Esophagus muscularis mucosa (tissue), 4 donors: ENCODE measurements around the gene KLK11. TPM values are rescaled to one million over a fixed set of nuclear protein-coding genes. Genes with fewer than 3 reads are reported as not detected.

Experiments
- DNase-seq: peaks from one replicate; pipeline ENCODE4 v3.0.0-alpha.2; 2017; ENCODE audit errors: extremely low spot score
- H3K27ac ChIP-seq, 4 donors: fragments of 200-600 bp; sonication (generic); replicated peaks in 1 of 4; 1 replicate in 3 of 4; 2 replicates in 1 of 4; pipeline ENCODE4 v1.5.1; 2016 to 2019; ENCODE audit warnings: mild to moderate bottlenecking in 1 of 4
- H3K27me3 ChIP-seq, 4 donors: fragments of 200-600 bp; sonication (generic); one replicate each; pipeline versions ENCODE4 v1.5.1 to v1.6.0; 2016 to 2019
- H3K36me3 ChIP-seq, 4 donors: fragments of 200-600 bp; sonication (generic); one replicate each; pipeline ENCODE4 v1.5.1; 2016 to 2019
- H3K4me1 ChIP-seq, 4 donors: fragments of 200-600 bp; sonication (generic); one replicate each; pipeline ENCODE4 v1.5.1; 2016 to 2019
- H3K4me3 ChIP-seq, 4 donors: fragments of 200-600 bp; sonication (generic); 1 replicate in 2 of 4; 2 replicates in 2 of 4; pipeline ENCODE4 v1.5.1; 2016 to 2019; ENCODE audit warnings: mild to moderate bottlenecking in 4 of 4, moderate library complexity in 1 of 4
- H3K9me3 ChIP-seq, 4 donors: fragments of 200-600 bp; sonication (generic); 1 replicate in 3 of 4; 2 replicates in 1 of 4; pipeline ENCODE4 v1.5.1; 2016 to 2019
- EP300 ChIP-seq: sonication (generic); formaldehyde crosslinking; IDR thresholded peaks from one replicate; pipeline ENCODE4 v1.6.1; 2017; ENCODE audit warnings: antibody characterized with exemption
- POLR2A ChIP-seq: fragments of 450-650 bp; IDR thresholded peaks from one replicate; pipeline ENCODE4 v1.6.1; 2017; ENCODE audit warnings: antibody characterized with exemption, moderate library complexity, mild to moderate bottlenecking, low read depth
- POLR2AphosphoS5 ChIP-seq, 2 donors: sonication (generic); formaldehyde crosslinking; IDR thresholded peaks; one replicate each; pipeline ENCODE4 v1.6.1; 2017; ENCODE audit warnings: antibody characterized with exemption in 2 of 2
- WGBS: methylation state at CpG from one replicate; pipeline ENCODE4 v1.1.5; 2018; 5-methylcytosine and 5-hydroxymethylcytosine counted together
- intact Hi-C: fragments of 100-400 bp; cut with DNase I; formaldehyde crosslinking; loops from one replicate; pipeline ENCODE4 v1.15.1; 2023
- total RNA-seq, 4 donors: library from RNA; depleted of rRNA; stranded (reverse); fragments of >200 nt; gene quantifications; one replicate each; pipeline versions ENCODE4 v1.1.0 to v1.2.1, GENCODE V29; 2016
- TF ChIP-seq, protein P1 (sequence below), 3 experiments: fragments of 200-600 bp in 2 of 3; fragments of 450-650 bp in 1 of 3; sonication (generic) in 2 of 3; IDR thresholded peaks; one replicate each; pipeline ENCODE4 v1.5.1; 2017 to 2019; ENCODE audit warnings: antibody characterized with exemption in 3 of 3, mild to moderate bottlenecking in 2 of 3, moderate library complexity in 1 of 3

Gene KLK11
- total RNA-seq, 4 donors from 2014 or later, result not detected

DNA sequence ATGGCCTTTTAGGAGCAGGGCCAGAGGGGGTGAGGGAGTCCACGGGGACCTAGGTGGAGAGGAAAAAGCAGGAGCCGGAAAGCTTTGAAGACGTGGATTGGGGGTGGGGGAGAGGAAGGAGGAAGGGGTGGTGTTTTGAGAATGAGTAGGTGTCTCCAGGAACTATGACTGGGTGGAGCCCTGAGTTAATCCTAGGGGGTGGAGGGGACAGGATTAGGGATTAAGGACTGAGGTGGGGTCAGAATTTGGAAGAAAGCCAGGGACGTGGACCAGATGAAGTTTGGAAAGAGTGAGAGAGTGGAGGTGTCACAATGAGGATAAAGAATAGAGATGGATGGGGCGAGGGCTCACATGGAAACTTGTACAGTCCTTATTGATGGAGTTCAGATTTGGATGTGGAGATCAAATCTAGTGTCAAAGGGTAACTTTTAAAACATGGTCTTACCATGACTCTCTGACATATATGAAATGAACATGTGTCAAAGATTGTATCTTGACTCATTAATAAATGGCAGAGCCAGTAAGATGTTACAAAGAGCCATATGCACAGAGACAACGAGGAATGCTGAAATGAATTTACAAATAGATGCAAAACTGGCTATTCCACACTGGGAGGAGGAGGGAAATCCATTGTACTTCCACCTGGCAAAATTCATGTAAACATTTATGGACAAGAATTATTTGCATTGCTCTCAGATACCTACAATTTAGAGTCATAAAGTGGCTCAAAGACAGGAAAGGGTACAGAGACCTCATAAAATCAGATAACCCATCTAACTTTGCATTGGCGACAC is 40.2 kb upstream of the KLK11 start:
- H3K27me3 ChIP-seq, result peaks cover 0 to 57% (median 11%) of the 10 kb centered on the region in 4 donors
- DNase-seq, result no peak
- no peaks in the 10 kb centered on the region for H3K36me3 ChIP-seq
- TF ChIP-seq POLR2AphosphoS5 (IDR thresholded peaks at IDR 0.05) (no peak), EP300 (no peak), POLR2A (no peak)
- TF ChIP-seq, protein P1, sequence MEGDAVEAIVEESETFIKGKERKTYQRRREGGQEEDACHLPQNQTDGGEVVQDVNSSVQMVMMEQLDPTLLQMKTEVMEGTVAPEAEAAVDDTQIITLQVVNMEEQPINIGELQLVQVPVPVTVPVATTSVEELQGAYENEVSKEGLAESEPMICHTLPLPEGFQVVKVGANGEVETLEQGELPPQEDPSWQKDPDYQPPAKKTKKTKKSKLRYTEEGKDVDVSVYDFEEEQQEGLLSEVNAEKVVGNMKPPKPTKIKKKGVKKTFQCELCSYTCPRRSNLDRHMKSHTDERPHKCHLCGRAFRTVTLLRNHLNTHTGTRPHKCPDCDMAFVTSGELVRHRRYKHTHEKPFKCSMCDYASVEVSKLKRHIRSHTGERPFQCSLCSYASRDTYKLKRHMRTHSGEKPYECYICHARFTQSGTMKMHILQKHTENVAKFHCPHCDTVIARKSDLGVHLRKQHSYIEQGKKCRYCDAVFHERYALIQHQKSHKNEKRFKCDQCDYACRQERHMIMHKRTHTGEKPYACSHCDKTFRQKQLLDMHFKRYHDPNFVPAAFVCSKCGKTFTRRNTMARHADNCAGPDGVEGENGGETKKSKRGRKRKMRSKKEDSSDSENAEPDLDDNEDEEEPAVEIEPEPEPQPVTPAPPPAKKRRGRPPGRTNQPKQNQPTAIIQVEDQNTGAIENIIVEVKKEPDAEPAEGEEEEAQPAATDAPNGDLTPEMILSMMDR (IDR thresholded peaks at IDR 0.05), result no peak
- H3K9me3 ChIP-seq, result no peaks in the 10 kb centered on the region
- peaks cover 4 to 11% (median 8%) of the 10 kb centered on the region in 4 donors for H3K4me1 ChIP-seq
- no peak overlapping the region for H3K27ac ChIP-seq
- H3K4me3 ChIP-seq, result no peak overlapping the region
- intact Hi-C loops, result no loop called here
- 62% methylated on average over 7 of the region's 7 CpGs for WGBS

DNA sequence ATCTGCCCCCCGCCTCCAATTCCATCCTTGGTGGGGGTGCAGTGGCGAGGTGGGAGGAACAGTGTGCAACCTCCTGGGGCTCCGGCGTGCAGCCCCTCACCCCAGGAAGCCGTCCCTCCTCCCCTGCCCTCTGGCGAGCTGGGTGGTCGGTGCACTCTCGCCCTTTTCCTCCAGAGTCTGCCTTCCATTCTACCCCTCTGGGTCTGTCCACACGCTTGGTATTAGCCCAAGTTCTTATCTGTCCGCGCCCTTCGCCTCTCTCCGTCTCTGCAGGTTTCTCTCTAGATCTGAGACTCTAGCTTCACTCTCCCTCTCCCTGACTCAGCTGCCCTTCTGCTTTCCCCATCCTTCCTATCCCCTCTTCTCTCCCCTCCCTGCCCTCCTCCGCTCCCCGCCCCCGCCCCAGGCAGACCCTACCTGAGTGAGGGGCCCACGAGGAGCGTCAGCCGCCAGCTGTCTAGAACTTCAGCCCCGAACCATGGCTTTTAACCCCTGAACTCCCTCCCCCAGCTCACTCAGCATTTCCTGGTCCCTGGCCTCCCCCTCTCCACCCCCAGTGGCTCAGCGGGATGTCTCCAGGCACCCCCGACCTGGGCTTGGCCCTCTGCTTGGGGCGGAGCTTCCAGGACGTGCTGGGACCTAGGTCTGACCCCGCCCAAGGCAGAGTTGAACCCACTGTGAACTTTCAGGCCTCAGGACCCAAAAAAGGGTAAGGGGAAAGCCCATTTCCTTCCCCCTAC is 39.0 kb upstream of the KLK11 start:
- H3K27me3 ChIP-seq, result peaks cover 0 to 61% (median 11%) of the 10 kb centered on the region in 4 donors
- peak overlapping the region; percentile 3 to 29 (median 17) for H3K4me3 ChIP-seq
- WGBS, result 10% methylated on average over 23 of the region's 25 CpGs

DNA sequence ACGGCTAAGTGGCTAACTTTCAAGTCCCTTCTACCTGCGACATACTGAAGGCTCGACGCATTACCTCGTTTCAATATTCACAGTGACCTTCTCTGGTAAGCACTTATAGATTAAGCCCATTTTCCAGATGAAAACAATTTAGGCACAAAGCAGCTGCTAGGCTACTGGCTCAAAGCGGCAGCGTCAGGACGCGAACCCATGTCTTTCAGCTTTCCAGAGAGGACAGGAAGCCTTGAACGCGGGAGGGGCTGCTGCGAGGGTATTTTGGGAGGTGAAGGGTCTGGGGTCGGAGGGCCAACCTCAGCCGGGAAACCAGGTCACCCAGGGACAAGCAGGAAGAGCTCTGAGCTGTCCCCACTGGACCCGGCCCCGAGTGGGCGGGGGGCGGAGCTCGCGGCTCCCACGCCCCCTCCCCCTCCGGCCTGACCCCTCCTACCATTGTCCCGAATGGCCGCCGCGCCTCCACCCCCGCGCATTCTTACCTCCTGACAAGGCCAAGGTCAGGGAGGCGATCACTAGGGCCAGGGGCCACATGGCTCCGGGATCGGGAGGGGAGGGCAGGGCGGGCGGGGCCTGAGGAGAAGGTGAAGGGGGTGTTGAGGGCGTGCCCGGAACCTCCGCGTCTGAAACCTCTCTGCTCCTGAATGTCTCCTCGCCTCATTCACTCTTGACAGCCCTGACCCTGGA is 38.3 kb upstream of the KLK11 start, which contains the start of gene KLK13:
Gene KLK13 (minus strand): TSS at position 559 of the 687 bp plus-strand sequence. CDS start 25 bp downstream, at position 534.
- no peak for TF ChIP-seq POLR2AphosphoS5 (IDR thresholded peaks at IDR 0.05)
- TF ChIP-seq EP300, result no peak
- TF ChIP-seq POLR2A, result no peak
- TF ChIP-seq, protein P1 (IDR thresholded peaks at IDR 0.05), result no peak
- Histone ChIP-seq H3K36me3 (no peaks in the 10 kb centered on the region), H3K27ac (no peak within 1 kb of the TSS), H3K9me3 (no peaks in the 10 kb centered on the region), H3K4me3 (peak within 1 kb of the TSS; percentile 3 to 29 (median 17)), H3K4me1 (peaks cover 4 to 11% (median 8%) of the 10 kb centered on the region in 4 donors), H3K27me3 (peaks cover 0 to 68% (median 11%) of the 10 kb centered on the region in 4 donors)
- no peak for DNase-seq
- intact Hi-C loops, result no loop called here
- WGBS, result 20% methylated on average over 22 of the region's 38 CpGs

More for the DNA sequence above, 39.0 kb upstream of the KLK11 start:
- Histone ChIP-seq H3K36me3 (no peaks in the 10 kb centered on the region), H3K27ac (no peak overlapping the region), H3K4me1 (peaks cover 4 to 11% (median 8%) of the 10 kb centered on the region in 4 donors), H3K9me3 (no peaks in the 10 kb centered on the region)
- no peak for TF ChIP-seq POLR2A
- no peak for TF ChIP-seq EP300
- TF ChIP-seq POLR2AphosphoS5 (IDR thresholded peaks at IDR 0.05), result no peak
- TF ChIP-seq, protein P1 (IDR thresholded peaks at IDR 0.05), result no peak
- no peak for DNase-seq
- intact Hi-C loops, result no loop called here

DNA sequence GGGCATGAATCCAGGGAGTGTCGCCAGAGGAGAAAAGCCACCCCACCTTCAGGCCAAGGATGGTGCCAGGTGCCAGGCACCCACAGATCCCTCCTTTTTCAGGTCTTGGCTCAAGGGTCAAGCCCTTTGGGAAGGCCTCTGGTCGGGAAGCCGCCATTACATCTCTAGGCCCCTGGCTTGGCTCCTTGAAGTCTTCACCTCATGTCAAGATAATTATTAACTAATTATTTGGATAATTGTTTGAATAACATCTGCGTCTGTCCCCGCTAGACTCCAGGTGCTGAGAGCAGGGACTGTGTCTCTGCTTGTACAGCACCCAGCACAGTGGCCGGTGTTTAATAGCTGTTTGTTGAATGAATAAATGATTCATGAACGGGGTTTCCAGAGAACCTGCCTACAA is 37.2 kb upstream of the KLK11 start:
- H3K36me3 ChIP-seq, result no peaks in the 10 kb centered on the region
- WGBS, result 91% methylated on average over 6 of the region's 7 CpGs
- TF ChIP-seq POLR2A, result no peak
- no peak for TF ChIP-seq POLR2AphosphoS5 (IDR thresholded peaks at IDR 0.05)
- TF ChIP-seq, protein P1 (IDR thresholded peaks at IDR 0.05), result no peak
- no peak for TF ChIP-seq EP300
- no peaks in the 10 kb centered on the region for H3K9me3 ChIP-seq
- intact Hi-C loops, result no loop called here
- no peak overlapping the region for H3K4me3 ChIP-seq
- no peak overlapping the region for H3K27ac ChIP-seq
- no peak for DNase-seq
- peaks cover 4 to 11% (median 8%) of the 10 kb centered on the region in 4 donors for H3K4me1 ChIP-seq
- H3K27me3 ChIP-seq, result peaks cover 0 to 69% (median 11%) of the 10 kb centered on the region in 4 donors
